ENCODE results near the gene TRIM6. TPM values are rescaled to one million over a fixed set of nuclear protein-coding genes. Genes with fewer than 3 reads are reported as not detected.
"Not testable (repeated sequence)": the region's sequence is repeated elsewhere in the genome, so short reads cannot be mapped to it uniquely, and the experiment has no call there.

Gene TRIM6
- total RNA-seq, 1 donor from 2014 or later: 3.7 TPM

GRCh38 chr11:5577101-5577500 lies 19.3 kb upstream of the TRIM6 start:
- Histone ChIP-seq H3K27ac (no peak overlapping the region), H3K9me3 (no peaks in the 10 kb centered on the region), H3K4me1 (no peaks in the 10 kb centered on the region), H3K27me3 (ENCODE audit: low read depth) (no peaks in the 10 kb centered on the region), H3K36me3 (no peaks in the 10 kb centered on the region), H3K4me3 (no peak overlapping the region)
- intact Hi-C loops (cut with DNase I): no loop called here
- ATAC-seq: no peak
- no peak for TF ChIP-seq CTCF (IDR thresholded peaks at IDR 0.05)
- DNase-seq: no peak

- Histone ChIP-seq H3K27me3 (ENCODE audit: low read depth) (no peaks in the 10 kb centered on the region), H3K9me3 (no peaks in the 10 kb centered on the region), H3K4me3 (no peak within 1 kb of the TSS), H3K4me1 (no peaks in the 10 kb centered on the region), H3K36me3 (no peaks in the 10 kb centered on the region), H3K27ac (no peak within 1 kb of the TSS)
- no peak for TF ChIP-seq CTCF (IDR thresholded peaks at IDR 0.05)
- no peak for ATAC-seq
- intact Hi-C loops (cut with DNase I): no loop called here
- no peak for DNase-seq
Observed at GRCh38 chr11:5580577-5580976, 15.9 kb upstream of the TRIM6 start, which contains the start of gene OR52B6. OR52B6 (plus strand) TSS chr11:5580877; CDS start chr11:5580877, 0 bp downstream.

- TF ChIP-seq CTCF (IDR thresholded peaks at IDR 0.05): no peak
- no peak for ATAC-seq
- Histone ChIP-seq H3K4me1 (no peaks in the 10 kb centered on the region), H3K36me3 (no peaks in the 10 kb centered on the region), H3K27ac (no peak overlapping the region), H3K4me3 (no peak overlapping the region), H3K27me3 (ENCODE audit: low read depth) (no peaks in the 10 kb centered on the region), H3K9me3 (no peaks in the 10 kb centered on the region)
- DNase-seq: no peak
- intact Hi-C loops (cut with DNase I): no loop called here
Observed at GRCh38 chr11:5581014-5581413, 15.4 kb upstream of the TRIM6 start.

GRCh38 chr11:5584458-5584857 lies 12.0 kb upstream of the TRIM6 start:
- H3K27me3 ChIP-seq (ENCODE audit: low read depth); H3K4me1 ChIP-seq; ATAC-seq; H3K9me3 ChIP-seq; H3K27ac ChIP-seq; H3K4me3 ChIP-seq; H3K36me3 ChIP-seq; intact Hi-C loops (cut with DNase I); DNase-seq: not testable (repeated sequence)

GRCh38 chr11:5589906-5590305 lies 6.5 kb upstream of the TRIM6 start:
- H3K36me3 ChIP-seq; DNase-seq; intact Hi-C loops (cut with DNase I); H3K4me1 ChIP-seq; H3K27me3 ChIP-seq (ENCODE audit: low read depth); H3K4me3 ChIP-seq; ATAC-seq; H3K27ac ChIP-seq; H3K9me3 ChIP-seq: not testable (repeated sequence)

- Histone ChIP-seq H3K27ac (no peak overlapping the region), H3K4me1 (no peaks in the 10 kb centered on the region), H3K36me3 (no peaks in the 10 kb centered on the region), H3K9me3 (no peaks in the 10 kb centered on the region), H3K27me3 (ENCODE audit: low read depth) (no peaks in the 10 kb centered on the region), H3K4me3 (no peak overlapping the region)
- DNase-seq: no peak
- ATAC-seq: no peak
- intact Hi-C loops (cut with DNase I): no loop called here
- TF ChIP-seq CTCF (IDR thresholded peaks at IDR 0.05): no peak
Observed at GRCh38 chr11:5591613-5592012, 4.8 kb upstream of the TRIM6 start.

GRCh38 chr11:5592615-5593014 lies 3.8 kb upstream of the TRIM6 start:
- intact Hi-C loops (cut with DNase I): no loop called here
- Histone ChIP-seq H3K4me1 (no peaks in the 10 kb centered on the region), H3K9me3 (no peaks in the 10 kb centered on the region), H3K27me3 (ENCODE audit: low read depth) (no peaks in the 10 kb centered on the region), H3K4me3 (no peak overlapping the region), H3K27ac (no peak overlapping the region), H3K36me3 (no peaks in the 10 kb centered on the region)
- ATAC-seq (peak; percentile 15 to 76), DNase-seq (no peak)
- no peak for TF ChIP-seq CTCF (IDR thresholded peaks at IDR 0.05)

Measured in lower lobe of right lung (tissue), 2 donors.